ENCODE data around the gene CLP1. TPM values are rescaled to one million over a fixed set of nuclear protein-coding genes. Genes with fewer than 3 reads are reported as not detected.

Gene CLP1
- total RNA-seq, 1 donor from 2014 or later = 20.7 TPM

DNA sequence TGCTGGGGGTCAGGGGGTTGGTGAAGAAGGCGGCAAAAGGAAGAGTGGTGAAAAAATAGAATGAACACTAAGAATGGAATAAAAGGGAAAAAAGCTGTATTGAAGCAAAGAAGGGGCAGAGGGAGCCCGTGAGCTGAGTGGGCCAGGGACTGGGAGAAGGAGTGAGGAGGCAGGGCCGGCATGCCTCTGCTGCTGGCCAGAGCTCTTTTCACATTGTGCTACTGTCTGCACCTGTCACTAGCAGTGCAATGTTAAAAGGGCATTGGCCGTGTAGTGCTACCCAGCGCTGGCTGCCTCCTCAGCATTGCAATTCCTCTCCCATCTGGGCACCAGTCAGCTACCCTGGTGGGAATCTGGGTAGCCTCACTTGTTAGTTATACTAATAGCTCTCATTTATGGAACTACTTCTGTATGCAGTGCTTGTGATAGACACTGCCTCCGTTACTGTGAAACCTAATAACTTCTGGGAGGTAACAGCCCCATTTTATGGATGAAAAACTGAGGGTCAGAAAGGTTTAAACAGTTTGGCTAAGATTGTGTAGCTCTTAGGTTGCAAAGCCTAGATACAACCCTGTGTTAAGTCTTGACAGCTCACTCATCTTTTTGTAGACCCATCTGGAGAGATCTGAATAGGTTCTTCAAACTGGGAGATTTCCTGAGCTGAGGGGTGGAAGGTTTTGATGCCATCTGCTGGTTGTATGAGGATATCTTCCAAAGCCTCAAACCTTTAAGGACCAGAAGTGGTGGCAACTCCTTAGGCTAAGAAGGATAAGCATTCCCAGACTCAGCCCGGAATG is 16.4 kb upstream of the CLP1 start:
- Mint-ChIP-seq H3K4me3 (peak overlapping the region; percentile 98), H3K9me3 (no peaks in the 10 kb centered on the region), H3K27ac (peak overlapping the region; percentile 98), H3K27me3 (peaks cover 4% of the 10 kb centered on the region), H3K36me3 (peaks cover 17% of the 10 kb centered on the region), H3K4me1 (ENCODE audit: unreplicated experiment) (peaks cover 53% of the 10 kb centered on the region)
- no peak for DNase-seq (ENCODE audit: extremely low spot score, unreplicated experiment)
- TF ChIP-seq, protein P1, sequence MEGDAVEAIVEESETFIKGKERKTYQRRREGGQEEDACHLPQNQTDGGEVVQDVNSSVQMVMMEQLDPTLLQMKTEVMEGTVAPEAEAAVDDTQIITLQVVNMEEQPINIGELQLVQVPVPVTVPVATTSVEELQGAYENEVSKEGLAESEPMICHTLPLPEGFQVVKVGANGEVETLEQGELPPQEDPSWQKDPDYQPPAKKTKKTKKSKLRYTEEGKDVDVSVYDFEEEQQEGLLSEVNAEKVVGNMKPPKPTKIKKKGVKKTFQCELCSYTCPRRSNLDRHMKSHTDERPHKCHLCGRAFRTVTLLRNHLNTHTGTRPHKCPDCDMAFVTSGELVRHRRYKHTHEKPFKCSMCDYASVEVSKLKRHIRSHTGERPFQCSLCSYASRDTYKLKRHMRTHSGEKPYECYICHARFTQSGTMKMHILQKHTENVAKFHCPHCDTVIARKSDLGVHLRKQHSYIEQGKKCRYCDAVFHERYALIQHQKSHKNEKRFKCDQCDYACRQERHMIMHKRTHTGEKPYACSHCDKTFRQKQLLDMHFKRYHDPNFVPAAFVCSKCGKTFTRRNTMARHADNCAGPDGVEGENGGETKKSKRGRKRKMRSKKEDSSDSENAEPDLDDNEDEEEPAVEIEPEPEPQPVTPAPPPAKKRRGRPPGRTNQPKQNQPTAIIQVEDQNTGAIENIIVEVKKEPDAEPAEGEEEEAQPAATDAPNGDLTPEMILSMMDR (conservative IDR thresholded peaks at IDR 0.05) = peak; percentile 65

DNA sequence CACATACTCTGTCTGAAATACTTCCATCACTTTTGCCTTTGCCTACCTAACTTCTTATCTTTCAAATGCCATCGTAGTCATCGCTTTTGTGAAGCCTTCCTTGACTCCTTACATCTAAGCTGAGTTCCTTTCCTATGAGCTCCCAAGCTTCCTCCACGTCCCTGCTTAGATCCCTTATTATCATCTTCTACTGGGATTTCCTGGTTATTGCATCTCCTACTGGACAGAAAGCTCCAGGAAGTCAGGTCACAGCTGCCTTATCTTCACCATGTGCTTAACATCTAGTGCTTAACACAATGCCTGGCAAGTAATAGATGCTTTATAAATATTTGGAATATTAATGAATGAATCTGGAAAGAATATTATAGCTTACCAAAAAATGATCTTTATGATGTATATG is 13.8 kb upstream of the CLP1 start:
- TF ChIP-seq, protein P1 (conservative IDR thresholded peaks at IDR 0.05) = peak; percentile 10
- no peaks in the 10 kb centered on the region for H3K9me3 Mint-ChIP-seq
- peak overlapping the region; percentile 29 for H3K4me3 Mint-ChIP-seq
- H3K27ac Mint-ChIP-seq = peak overlapping the region; percentile 35
- H3K36me3 Mint-ChIP-seq = peaks cover 17% of the 10 kb centered on the region
- peaks cover 65% of the 10 kb centered on the region for H3K4me1 Mint-ChIP-seq (ENCODE audit: unreplicated experiment)
- no peak for DNase-seq (ENCODE audit: extremely low spot score, unreplicated experiment)
- peaks cover 30% of the 10 kb centered on the region for H3K27me3 Mint-ChIP-seq

DNA sequence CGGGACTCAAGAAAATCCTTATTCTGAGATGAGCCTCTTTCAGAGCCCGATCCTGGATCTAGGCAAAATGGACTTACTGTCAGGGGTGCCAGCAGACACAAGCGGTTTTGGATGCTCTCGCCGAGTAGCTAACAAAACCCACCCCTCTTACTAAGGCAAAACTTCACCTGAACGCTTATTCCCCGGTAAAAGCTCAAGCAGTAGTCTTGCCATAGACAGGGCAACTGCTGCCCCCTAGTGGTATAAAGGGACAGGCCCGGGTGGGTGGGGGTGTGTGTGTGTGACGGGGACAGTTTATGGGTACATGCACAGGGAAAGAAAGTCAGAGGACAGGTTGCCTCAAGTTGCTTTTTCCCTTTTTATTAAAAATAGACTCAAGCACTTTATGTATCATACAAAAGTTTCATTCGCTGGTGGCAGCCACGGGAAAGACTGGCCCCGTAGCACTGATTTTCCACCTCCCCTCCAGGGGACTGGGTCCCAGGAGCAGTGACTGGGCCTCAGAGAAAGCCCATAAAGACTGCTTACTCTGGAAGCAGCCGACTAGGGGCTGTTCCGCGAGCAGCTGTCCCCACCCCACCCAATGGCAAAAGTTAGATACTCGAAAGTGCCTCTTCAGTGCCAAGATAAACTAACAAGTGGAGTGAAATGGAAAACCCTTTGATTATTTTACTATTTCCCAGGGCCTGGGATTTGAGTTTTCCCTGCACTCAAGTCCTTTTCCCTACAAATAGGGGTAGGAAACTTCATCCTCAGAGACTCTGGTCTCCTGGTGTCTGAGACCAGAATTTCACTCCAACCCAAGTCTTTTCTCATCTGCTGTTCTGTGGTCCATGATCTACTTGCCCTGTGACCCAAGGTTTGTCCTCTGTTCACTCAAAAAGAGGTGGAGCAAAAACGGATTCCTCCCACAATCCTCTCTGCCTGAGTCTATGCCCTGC is 12.5 kb upstream of the CLP1 start:
- H3K27ac Mint-ChIP-seq = peak overlapping the region; percentile 59
- peaks cover 41% of the 10 kb centered on the region for H3K27me3 Mint-ChIP-seq
- H3K36me3 Mint-ChIP-seq = peaks cover 17% of the 10 kb centered on the region
- DNase-seq (ENCODE audit: extremely low spot score, unreplicated experiment) = peak; percentile 89
- H3K4me1 Mint-ChIP-seq (ENCODE audit: unreplicated experiment) = peaks cover 75% of the 10 kb centered on the region
- TF ChIP-seq, protein P1 (conservative IDR thresholded peaks at IDR 0.05) = peak; percentile 98
- H3K4me3 Mint-ChIP-seq = peak overlapping the region; percentile 28
- H3K9me3 Mint-ChIP-seq = no peaks in the 10 kb centered on the region

DNA sequence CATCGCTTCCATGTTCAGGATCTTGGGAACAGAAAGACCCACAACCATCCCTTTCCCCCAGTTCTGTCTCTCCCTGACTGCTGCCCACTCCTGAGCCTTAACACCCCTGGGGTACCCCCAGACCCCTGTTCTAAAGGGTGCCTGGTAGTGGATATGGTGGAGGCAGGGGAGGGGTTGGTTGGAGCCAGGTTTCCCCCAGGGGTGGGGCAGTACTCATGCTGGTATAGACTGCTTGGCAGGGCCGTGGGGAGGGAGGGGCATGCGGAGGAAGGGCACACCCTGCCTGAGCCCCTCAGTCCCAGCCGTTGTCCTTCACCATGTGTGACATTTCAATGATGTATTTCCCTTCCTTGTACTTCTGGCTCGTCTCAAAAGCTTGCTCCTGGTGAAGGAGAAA is 11.9 kb upstream of the CLP1 start:
- DNase-seq (ENCODE audit: extremely low spot score, unreplicated experiment) = no peak
- TF ChIP-seq, protein P1 (conservative IDR thresholded peaks at IDR 0.05) = no peak
- Mint-ChIP-seq H3K4me1 (ENCODE audit: unreplicated experiment) (peaks cover 77% of the 10 kb centered on the region), H3K9me3 (no peaks in the 10 kb centered on the region), H3K27ac (peak overlapping the region; percentile 56), H3K36me3 (peaks cover 16% of the 10 kb centered on the region), H3K4me3 (no peak overlapping the region), H3K27me3 (peaks cover 46% of the 10 kb centered on the region)

DNA sequence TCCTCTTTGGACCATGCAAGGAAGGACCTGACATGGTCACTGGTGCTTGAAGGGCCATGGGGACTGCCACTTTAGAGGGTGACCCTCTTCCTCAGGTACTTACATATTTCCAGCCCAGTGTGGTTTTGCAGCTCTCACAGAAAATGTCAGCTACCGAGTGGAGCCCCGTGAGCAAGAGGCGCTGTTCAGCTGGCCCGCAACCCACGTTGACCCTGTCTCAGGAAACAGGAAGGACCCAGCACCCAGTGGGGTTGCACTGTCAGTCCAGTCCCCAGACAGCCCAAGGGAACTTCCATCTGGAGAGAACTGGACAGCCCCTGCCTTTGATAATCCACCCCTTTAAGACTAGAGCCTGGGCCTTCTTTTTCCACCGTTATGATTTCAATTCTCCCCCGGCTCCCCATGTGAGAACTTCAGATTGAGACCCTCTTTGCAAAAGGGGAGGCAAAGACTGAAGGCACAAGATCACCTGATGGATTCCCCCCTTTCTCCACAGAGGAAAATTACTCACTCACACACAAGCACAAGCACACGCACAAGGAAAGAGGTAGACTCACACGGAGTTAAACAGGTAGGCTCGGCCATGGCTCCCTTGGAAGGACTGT is 11.3 kb upstream of the CLP1 start:
- no peak for DNase-seq (ENCODE audit: extremely low spot score, unreplicated experiment)
- Mint-ChIP-seq H3K4me3 (peak overlapping the region; percentile 85), H3K27me3 (peaks cover 52% of the 10 kb centered on the region), H3K27ac (peak overlapping the region; percentile 85), H3K4me1 (ENCODE audit: unreplicated experiment) (peaks cover 71% of the 10 kb centered on the region), H3K9me3 (no peaks in the 10 kb centered on the region), H3K36me3 (peaks cover 10% of the 10 kb centered on the region)
- TF ChIP-seq, protein P1 (conservative IDR thresholded peaks at IDR 0.05) = no peak
